ENCODE measurements around the gene AZIN2. TPM values are rescaled to one million over a fixed set of nuclear protein-coding genes. Genes with fewer than 3 reads are reported as not detected.

Gene AZIN2
- total RNA-seq, 1 experiment from 2014 or later: 2.8 TPM

GRCh38 chr1:33152685-33153432 is 71.9 kb downstream of the AZIN2 start:
- no peak for DNase-seq (ENCODE audit: low read depth)

- no peak for DNase-seq (ENCODE audit: low read depth)
These were observed 72.7 kb downstream of the AZIN2 start for GRCh38 chr1:33153650-33154049.

- no peak for DNase-seq (ENCODE audit: low read depth)
These were observed 75.1 kb downstream of the AZIN2 start for GRCh38 chr1:33155877-33156538.

GRCh38 chr1:33157131-33157530 is 76.2 kb downstream of the AZIN2 start:
- DNase-seq (ENCODE audit: low read depth): no peak

- no peak for DNase-seq (ENCODE audit: low read depth)
These were observed 77.4 kb downstream of the AZIN2 start for GRCh38 chr1:33158366-33158765.

- no peak for DNase-seq (ENCODE audit: low read depth)
These were observed 78.6 kb downstream of the AZIN2 start for GRCh38 chr1:33159577-33159976.

GRCh38 chr1:33161061-33161681 is 80.2 kb downstream of the AZIN2 start:
- no peak for DNase-seq (ENCODE audit: low read depth)

- DNase-seq (ENCODE audit: low read depth): no peak
These were observed 81.2 kb downstream of the AZIN2 start for GRCh38 chr1:33162141-33162540.

GRCh38 chr1:33163621-33164519 is 82.9 kb downstream of the AZIN2 start:
- DNase-seq (ENCODE audit: low read depth): peak; percentile 89

- DNase-seq (ENCODE audit: low read depth): no peak
These were observed 84.3 kb downstream of the AZIN2 start for GRCh38 chr1:33165209-33165608.

- DNase-seq (ENCODE audit: low read depth): no peak
These were observed 84.9 kb downstream of the AZIN2 start for GRCh38 chr1:33165809-33166208.

- DNase-seq (ENCODE audit: low read depth): no peak
These were observed 86.9 kb downstream of the AZIN2 start for GRCh38 chr1:33167650-33168447.

- no peak for DNase-seq (ENCODE audit: low read depth)
These were observed 87.8 kb downstream of the AZIN2 start for GRCh38 chr1:33168556-33169289.

GRCh38 chr1:33169290-33170055 is 88.5 kb downstream of the AZIN2 start:
- DNase-seq (ENCODE audit: low read depth): no peak

Other genes starting within 250 kb of the AZIN2 start
- 0.49 and 2.9 TPM in 2 replicates for gene FNDC5, start 210.2 kb upstream of the AZIN2 start, total RNA-seq (2014; rRNA removed; shearing (Covaris generic))
- 0.07 TPM in 1 of 2 replicates, not detected in the other for gene HPCA, start 194.7 kb upstream of the AZIN2 start, total RNA-seq (2014; rRNA removed; shearing (Covaris generic))
- 68.7 and 94.8 TPM in 2 replicates for gene TMEM54, start 179.8 kb upstream of the AZIN2 start, total RNA-seq (2014; rRNA removed; shearing (Covaris generic))
- 9.0 and 11.9 TPM in 2 replicates for gene RNF19B, start 116.3 kb upstream of the AZIN2 start, total RNA-seq (2014; rRNA removed; shearing (Covaris generic))
- 255 and 332 TPM in 2 replicates for gene AK2, start 44.3 kb upstream of the AZIN2 start, total RNA-seq (2014; rRNA removed; shearing (Covaris generic))
- gene TRIM62, start 100.9 kb downstream of the AZIN2 start, total RNA-seq (2014; rRNA removed; shearing (Covaris generic)): 14.4 and 15.6 TPM in 2 replicates
- 6.2 and 15.2 TPM in 2 replicates for gene ZNF362, start 175.3 kb downstream of the AZIN2 start, total RNA-seq (2014; rRNA removed; shearing (Covaris generic))
- not detected in 2 replicates for gene A3GALT2, start 239.9 kb downstream of the AZIN2 start, total RNA-seq (2014; rRNA removed; shearing (Covaris generic))

Data from M059J (cell line).